ENCODE measurements around the gene STAM2.
A peak's percentile ranks its signal among the peaks of the same experiment; 100 is the strongest.
"Not testable (repeated sequence)": the region's sequence is repeated elsewhere in the genome, so short reads cannot be mapped to it uniquely, and the experiment has no call there.

The STAM2 gene

GRCh38 chr2:152175368-152176112 lies at the start of gene STAM2:
STAM2 (minus strand) TSS chr2:152175763; CDS start chr2:152175642, 121 bp downstream.
- peak; percentile 94 for DNase-seq (ENCODE audit: low read depth)

DNA sequence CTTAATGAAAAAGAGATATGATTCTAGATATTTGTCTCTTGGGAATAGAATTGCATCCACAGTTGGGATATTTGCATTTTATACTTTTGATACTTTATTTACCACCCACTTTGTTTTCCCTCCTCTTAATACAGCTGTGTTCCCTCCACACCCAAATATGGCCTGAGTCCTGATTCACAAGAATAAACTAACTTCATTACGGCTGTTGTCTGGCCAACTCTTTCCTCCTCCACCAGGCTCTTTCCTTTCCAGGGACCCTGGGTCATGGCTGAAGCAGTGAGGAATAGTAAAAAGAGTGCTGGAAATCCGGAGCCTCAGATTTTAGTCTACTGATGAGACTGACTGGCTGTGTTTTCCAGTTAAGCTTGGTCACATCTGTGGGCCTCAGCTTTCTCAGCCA lies 48.4 kb upstream of the STAM2 start:
- no peak for DNase-seq (ENCODE audit: low read depth)

DNA sequence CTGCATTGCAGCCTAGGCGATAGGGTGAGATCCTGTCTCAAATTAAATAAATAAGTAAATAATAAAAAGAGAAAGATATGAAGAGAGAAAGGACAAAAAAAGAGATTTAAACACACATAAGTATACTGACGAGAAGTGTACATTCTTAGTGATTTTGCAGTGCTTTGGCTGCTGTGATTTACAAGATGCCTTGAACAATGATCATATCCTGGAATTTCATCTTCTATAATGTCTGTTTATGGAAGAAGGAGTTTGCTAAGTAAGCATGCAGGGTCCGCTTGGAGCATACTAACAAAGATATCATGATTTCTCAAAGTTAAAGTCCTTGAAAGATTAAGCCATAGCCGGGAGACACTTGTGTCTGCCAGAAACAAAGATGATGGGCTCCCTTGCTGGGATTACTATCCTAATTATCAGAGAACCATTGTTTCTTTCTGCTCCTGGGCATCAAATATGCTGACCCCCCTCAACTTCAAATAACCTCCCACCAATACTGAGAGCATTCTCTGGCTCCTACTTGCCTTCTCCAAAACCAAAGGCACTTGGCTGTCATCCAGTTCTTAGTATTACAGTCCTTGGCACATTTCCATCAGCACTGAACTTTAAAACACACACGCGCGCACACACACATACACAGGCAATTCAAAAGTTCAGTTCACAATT lies 47.5 kb upstream of the STAM2 start:
- no peak for DNase-seq (ENCODE audit: low read depth)

DNA sequence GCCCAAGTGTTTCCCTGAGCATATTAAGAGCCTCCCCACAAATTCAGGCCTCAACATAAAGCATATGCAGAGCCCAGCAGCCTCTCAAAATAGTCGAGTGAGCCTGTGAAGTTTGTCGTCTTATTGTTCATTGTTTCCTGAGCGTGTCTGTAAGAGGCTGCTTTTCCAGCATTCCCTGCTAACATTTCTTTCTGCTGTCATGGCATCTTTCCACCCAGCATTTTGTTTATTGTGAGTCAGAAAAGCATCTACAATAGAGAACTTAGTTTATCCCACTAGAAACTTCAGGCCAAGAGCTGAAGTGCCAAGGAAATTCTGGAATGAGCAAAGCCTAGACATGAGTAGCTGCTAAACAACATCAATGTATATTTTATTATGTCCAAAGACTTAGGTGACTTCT lies 46.3 kb upstream of the STAM2 start:
- DNase-seq (ENCODE audit: low read depth) = no peak

DNA sequence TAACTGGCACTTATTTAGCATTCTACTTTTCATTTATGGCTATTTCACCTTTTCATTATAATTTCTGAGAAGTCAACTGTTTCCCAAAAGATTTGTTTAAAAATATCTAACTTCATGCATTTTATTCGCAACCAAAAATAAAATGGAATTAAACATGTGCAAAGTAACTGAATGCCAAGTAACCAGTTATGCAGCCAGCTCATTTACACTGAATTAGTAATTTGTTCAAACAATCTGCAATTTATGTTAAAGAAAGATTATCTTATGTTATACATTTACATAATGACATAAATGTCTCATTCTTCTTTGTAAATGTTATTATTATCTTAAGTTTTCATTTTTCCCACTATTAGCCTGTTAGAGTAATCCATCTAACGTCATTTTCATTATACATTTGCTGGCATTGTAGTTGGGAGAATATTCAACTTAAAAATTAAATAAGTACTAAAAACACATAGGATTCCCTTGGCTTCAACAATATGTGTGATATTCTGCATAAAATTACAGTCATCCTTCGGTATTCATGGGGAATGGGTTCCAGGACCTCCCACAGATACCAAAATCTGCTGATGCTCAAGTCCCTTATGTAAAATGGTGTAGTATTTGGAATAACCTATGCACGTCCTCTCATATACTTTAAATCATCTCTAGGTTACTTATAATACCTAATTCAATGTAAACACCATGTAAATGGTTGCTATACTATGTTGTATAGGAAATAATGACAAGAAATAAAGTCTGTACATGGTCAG lies 43.7 kb upstream of the STAM2 start:
- DNase-seq (ENCODE audit: low read depth) = no peak

- DNase-seq (ENCODE audit: low read depth) = no peak
Measured at GRCh38 chr2:152201466-152201830, 25.9 kb upstream of the STAM2 start.

- peak; percentile 4 for DNase-seq (ENCODE audit: low read depth)
Measured at GRCh38 chr2:152200565-152201465, 25.3 kb upstream of the STAM2 start.

- DNase-seq (ENCODE audit: low read depth) = no peak
Measured at GRCh38 chr2:152200101-152200500, 24.5 kb upstream of the STAM2 start.

- no peak for DNase-seq (ENCODE audit: low read depth)
Measured at GRCh38 chr2:152198499-152198898, 22.9 kb upstream of the STAM2 start.

- DNase-seq (ENCODE audit: low read depth) = not testable (repeated sequence)
Measured at GRCh38 chr2:152197508-152198284, 22.1 kb upstream of the STAM2 start.

DNA sequence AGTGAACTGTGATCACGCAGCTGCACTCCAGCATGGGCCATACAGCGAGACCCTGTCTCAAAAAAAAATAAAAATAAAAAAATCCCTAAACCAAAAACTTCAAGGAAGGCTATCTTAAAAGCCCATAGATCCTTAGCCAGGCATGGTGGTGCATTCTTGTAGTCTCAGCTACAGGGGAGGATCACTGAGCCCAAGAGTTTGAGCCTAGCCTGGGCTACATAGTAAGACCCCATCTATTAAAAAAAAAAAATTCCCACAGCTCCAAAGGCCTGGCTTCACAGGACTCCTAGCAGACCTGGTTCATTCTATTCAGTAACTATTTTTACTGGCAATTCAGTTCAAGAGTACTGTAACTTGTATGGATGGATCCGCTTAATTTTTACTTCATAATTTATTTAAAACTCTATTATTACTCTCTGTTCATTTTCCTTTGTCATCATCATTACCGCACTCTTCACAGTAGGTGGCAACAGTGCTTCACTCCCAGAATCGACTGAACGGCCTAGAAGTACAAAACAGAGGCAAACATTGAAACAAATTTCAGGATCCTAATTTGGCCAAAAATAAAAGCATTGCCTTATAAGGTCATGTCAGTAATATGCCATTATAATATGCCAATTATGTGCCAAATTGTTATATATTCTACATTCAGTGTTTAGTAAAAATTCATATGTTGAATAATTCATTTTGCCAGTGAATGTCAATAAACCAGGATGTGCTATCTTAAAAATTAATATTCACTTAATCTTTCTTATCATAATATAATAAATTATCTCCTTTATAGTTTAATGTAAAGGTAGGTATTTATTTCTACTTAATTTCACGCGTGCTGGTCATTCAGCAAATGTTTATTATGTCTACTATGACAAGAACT lies 14.3 kb upstream of the STAM2 start:
- DNase-seq (ENCODE audit: low read depth) = no peak

GRCh38 chr2:152186808-152187207 lies 11.2 kb upstream of the STAM2 start:
- not testable (repeated sequence) for DNase-seq (ENCODE audit: low read depth)

DNA sequence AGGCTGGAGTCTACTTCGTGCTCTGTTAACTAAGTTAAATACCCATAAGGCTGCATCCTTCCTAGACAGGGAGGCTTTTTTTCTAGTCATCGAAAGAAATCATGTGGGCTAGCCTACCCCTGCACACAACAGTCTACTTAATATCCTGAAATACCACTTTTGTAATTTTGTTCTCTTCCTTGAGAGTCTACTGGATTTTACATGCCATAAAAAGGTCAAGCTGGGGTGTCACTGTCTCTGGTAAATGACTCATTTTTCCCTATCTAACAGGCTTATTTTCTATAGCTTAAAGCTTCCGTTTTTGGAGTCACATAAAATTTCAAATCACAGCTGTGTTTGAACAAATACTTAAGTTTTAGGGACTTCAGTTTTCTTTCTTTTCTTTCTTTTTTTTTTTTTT lies 10.7 kb upstream of the STAM2 start:
- no peak for DNase-seq (ENCODE audit: low read depth)

- DNase-seq (ENCODE audit: low read depth) = no peak
Measured at GRCh38 chr2:152183401-152184073, 8.0 kb upstream of the STAM2 start.

DNA sequence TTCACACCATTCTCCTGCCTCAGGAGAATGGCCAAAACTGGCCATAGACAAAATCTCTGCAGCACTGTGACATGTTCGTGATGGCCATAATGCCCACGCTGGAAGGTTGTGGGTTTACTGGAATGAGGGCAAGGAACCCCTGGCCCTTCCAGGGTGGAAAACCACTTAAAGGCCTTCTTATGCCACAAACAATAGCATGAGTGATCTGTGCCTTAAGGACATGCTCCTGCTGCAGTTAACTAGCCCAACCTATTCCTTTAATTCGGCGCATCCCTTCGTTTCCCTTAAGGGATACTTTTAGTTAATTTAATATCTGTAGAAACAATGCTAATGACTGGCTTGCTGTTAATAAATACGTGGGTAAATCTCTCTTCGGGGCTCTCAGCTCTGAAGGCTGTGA lies 2.1 kb upstream of the STAM2 start:
- not testable (repeated sequence) for DNase-seq (ENCODE audit: low read depth)

DNA sequence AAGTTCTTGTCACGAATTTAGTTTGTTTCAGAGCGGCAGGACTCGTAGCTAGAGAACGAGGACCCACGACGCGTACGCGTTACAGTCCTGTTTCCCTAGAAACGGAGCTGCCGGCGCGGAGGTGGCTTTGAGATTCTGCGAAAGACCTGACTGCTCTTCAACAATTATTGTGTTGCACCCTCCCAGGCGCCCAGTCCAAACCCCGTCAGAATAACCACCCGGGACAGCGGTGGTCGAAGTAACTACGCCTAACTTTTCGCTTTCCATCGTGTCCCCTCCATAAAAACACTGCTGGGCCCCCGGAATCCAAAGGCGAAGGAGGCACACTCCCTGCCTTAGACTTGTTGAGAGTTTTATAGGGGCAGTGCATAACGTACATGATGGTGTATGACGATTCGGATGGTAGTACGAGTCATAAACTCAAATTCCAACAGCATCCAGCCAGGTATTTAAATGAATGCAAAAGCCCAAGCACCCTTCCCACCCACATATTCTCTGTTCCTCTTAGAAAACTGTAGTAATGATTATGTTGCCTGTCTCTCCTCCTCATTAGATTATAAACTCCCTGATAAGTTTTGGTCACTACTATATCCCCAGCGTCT lies 651 bp upstream of the STAM2 start:
- DNase-seq (ENCODE audit: low read depth) = no peak

DNA sequence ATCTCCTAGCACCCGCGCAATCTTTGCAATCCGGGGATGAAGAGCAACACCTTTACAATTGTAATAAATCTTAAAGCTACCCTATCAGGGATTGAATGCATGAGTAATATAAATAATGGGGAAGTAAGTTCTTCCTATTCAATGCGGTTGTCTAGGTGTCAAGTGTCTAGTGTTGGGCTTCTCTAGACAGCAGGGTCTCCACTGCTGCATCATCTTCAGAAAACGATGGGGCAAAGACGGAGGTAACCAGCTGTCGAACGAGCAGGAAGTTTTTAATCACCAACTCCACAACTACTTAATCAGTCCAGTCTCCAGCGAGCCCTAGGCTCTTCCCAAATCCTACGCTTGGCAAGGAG lies 573 bp downstream of the STAM2 start:
- no peak for DNase-seq (ENCODE audit: low read depth)

- DNase-seq (ENCODE audit: low read depth) = no peak
Measured at GRCh38 chr2:152174574-152174973, 989 bp downstream of the STAM2 start.

GRCh38 chr2:152173831-152174230 lies 1.7 kb downstream of the STAM2 start:
- DNase-seq (ENCODE audit: low read depth) = no peak

Measured in activated T-cell treated with anti-CD3 and anti-CD28 coated beads for 24 hours (primary cell).